GM18498 (cell line): Measurements from ENCODE around the gene ARL4A.

Experiments used
- ATAC-seq: cut with Tn5 transposase; IDR thresholded peaks from one replicate; pipeline ENCODE4 v1.9.1; 2021; ENCODE audit warnings: mild to moderate bottlenecking, moderate library complexity; ENCODE audit not compliant: unreplicated experiment

Gene ARL4A

DNA sequence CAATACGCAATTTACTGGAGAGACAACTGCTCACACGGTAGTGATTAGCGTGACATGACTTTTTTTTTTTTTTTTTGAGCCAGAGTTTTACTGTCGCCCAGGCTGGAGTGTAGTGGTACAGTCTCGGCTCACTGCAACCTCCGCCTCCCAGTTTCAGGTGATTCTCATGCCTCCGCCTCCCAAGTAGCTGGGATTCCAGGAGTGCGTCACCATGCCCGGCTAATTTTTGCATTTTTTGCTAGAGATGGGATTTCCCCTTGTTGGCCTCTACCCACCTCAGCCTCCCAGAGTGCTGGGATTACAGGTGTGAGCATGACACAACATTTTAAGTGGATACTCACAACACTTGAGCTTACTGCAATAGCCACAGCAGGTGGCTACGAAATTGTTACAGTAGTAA lies 11.9 kb downstream of the ARL4A start:
- no peak for ATAC-seq

DNA sequence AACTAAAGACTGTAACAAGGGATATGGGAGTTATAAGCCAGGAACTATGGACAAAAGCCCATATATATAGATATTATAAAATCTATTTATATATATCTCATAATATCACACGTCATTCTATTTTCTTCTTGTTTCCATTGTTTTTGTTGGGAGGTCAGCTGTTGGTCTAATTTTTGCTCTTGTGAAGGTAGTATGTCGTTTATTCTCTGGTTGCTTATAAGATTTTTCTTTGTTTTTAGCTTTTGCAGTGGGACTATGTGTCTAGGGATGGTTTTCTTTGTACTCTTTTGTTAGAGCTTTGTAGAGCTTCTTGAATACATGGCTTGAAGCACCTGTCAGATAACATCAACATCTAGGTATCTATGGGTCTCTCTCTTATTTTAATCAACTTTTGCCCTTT lies 14.0 kb downstream of the ARL4A start:
- ATAC-seq: no peak

- no peak for ATAC-seq
Measured at GRCh38 chr7:12703881-12704280, 16.4 kb downstream of the ARL4A start.

- no peak for ATAC-seq
Measured at GRCh38 chr7:12705878-12706277, 18.4 kb downstream of the ARL4A start.

DNA sequence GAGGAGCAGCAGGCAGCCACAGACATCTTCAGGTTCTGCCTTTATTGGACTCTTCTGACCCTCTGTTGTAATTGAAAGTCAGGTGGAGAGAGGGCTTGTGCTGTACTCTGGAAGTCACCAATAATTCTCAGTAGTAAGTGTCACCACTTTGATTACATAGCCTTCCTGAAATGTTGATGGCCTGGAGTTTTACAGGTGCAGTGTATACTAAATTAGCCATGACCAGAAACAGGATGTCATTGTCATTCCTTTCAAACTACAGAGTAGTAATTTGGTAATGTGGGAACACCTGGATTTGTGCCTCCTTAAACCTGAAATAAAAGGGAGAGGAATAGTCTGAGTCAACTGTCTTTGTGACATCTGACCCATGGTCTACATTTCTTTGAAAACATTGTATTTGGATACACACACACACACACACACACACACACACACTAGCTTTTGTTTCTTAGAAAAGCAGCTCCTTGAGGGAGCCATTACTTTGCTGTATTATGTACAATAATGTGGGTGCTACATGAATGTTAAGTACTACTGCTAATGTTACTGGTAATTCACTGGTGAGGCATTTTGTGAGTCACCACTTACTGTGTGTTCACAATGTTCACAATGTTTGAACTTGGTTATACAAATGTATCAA lies 19.6 kb downstream of the ARL4A start:
- no peak for ATAC-seq

DNA sequence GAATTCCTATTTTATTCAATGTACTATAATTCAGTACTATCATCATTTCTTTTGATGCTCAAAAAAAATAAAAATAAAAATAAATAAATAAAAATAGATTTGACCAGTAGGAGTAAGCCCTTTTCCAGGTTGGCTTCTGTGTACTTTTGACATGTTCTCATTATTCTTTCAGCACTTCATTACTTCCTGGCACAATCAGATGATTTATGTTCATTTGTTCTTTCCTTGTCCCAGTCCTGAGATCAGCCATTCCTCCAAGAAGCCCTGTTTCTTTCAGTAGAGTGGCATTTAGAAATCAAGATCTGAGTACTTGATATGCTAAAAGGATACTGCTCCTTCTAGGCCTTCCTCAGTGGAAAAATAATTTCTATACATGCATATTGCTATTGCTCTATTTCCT lies 20.9 kb downstream of the ARL4A start:
- no peak for ATAC-seq

GRCh38 chr7:12709726-12710502 lies 22.5 kb downstream of the ARL4A start:
- ATAC-seq: no peak

DNA sequence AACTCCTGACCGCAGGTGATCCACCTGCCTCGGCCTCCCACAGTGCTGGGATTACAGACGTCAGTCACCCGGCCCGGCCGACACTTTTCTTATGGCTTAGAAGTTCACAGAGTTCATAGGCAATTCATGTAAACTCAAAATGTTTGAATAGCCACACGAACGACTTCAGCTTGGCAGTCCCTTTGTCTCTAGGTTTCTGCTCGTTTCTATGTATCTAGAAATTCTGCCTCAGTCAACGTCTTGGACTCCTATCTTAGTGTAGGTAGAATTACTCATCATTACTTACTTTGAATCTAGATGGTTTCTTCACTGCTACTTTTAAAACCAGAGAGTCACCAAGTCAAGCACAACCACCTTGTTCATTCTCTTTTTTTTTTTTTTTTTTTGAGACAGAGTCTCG lies 23.7 kb downstream of the ARL4A start:
- no peak for ATAC-seq

DNA sequence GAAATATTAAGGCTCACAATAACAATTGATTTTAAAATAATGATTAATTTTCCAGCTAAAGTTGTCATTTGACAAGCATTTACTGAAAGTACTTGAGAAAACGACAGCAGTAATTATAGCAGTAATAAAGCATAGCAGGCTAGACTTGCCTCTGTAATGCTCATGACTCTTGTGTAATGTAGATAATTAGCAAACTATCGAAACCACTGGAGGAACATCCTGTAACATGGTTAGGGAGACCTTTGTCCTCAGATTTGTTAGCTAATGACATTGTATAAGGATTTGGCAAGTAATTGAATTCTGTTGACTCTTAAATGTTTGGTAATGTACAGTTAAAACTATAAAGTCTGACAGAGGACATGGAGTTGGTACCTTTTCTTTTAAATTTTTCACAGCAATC lies 24.8 kb downstream of the ARL4A start:
- no peak for ATAC-seq

- ATAC-seq: no peak
Measured at GRCh38 chr7:12713625-12714378, 26.4 kb downstream of the ARL4A start.

DNA sequence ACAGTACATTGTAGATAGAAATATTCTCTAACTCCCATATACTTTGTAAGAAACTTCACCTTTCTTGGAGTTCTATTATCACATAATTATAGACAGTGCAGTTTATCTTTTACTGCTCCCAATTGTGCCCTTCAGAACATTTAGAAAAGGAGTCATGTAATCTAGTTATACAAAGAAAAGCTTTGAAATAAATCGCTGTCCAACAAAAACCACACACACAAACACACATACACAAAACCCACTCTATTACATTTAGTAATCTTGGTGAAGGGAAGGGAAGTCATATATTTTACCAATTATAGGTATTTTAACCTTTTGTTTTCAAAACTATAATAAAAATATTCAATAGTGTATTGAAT lies 26.9 kb downstream of the ARL4A start:
- no peak for ATAC-seq

DNA sequence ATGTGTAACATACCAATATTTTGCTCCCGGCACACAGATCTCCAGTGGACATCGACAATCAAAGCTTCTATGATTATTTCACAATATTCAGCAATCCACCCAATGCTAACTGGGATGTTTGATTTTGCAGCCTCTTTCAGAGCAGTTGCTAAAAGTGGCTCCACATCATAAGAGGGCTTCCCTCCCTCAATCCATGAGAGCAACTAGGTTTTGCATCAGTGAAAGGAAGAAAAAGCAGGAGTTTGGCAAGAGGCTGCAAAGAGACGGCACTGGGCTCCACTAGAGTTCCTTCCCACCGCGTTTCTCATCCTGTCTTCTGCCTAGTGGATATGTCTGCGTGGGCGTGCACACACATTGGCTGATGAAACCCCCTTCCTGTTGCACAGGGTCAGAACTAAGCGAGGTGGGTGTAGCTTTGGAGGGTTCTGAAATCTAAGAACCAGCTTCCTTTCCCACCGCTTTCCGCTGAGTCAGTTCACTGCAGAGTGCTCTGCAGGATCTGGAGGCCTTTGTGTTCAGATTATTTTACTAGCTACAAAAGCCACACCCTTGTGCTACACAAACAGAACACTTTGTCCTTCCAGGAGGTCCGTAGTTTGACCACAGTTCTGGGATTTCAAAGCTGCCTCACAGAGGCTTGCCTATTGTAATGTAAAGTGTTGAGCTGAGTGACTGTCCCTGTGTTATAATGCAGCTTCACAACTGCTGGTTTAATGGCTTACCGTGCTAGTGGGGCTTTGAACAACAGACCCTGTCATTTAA lies 28.1 kb downstream of the ARL4A start:
- ATAC-seq: no peak

DNA sequence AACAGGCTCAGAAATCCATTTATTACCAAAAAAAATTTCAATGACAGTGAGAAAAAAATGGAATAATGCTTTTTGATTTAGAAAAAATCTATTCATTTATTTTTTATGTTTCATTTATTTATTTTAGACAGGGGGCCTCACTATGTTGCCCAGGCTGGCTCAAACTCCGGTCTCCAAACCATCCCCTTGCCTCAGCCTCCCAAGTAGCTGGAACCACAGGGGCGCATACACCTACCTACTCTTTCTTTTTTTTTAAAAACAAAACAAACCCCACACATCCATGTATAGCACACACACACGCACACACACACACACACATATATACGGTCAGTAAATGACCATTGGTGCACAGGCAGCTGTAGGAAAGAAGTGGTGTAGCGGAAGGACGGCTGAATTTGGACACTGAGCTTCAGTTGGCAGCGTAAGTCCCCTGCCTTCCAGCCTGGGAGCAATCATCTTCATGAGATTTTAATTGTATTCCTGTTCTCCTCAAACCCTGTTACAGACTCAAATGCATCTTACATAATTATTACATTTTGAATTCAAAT lies 28.8 kb downstream of the ARL4A start:
- no peak for ATAC-seq

DNA sequence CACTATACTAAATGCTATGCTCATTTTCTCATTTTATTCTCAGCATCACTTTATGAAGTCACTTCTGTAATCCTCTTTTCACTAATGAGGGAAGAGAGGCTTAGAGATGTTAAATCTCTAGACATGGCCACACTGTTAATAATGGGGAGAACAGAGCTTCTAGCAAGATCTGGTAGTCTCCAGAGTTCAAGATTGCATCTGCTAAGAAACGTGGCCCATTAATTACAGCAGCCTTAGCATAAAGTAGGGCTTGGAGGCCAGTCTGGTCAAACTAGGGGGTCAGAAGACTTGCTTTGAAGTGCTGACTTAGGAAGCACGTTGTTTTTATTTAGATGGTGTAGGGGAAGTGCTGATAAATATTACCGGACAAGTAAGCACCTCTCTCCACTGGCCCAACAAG lies 29.3 kb downstream of the ARL4A start:
- ATAC-seq: no peak

DNA sequence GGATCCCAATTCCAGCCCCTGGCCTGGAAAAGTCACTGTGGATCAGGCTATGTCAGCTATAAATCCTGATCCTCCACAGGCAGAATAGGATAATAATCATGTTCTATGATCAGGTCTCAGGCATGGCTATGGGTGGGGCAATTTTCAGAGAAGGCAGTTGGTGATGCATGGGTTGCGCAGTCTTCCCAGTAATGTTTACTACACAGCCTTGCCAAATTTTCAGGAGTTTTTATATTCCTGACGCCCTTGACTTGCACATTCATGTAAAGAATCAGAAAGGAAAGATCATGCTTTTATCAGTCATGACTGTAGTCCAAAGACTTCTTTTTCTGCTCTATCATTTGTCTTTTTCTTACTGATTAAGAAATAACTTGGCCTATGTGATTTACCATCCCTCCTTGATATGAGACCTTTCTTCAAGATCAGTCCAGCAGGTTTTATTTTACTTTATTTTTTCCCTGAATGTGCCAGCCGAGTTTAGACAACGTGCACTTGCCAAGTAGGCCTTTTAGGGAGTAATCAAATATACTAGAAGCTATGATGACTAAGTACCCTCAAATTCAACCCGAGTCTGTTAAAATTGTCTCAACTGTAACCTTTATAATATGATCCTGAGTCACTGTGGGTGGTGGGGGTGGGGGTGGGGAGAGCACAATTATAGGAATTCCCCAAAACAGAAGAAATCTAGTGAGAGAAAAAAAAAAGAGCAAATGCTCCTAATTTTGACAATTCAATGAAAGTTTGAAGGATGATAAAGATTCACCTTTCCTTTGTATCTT lies 31.9 kb downstream of the ARL4A start:
- ATAC-seq: no peak

DNA sequence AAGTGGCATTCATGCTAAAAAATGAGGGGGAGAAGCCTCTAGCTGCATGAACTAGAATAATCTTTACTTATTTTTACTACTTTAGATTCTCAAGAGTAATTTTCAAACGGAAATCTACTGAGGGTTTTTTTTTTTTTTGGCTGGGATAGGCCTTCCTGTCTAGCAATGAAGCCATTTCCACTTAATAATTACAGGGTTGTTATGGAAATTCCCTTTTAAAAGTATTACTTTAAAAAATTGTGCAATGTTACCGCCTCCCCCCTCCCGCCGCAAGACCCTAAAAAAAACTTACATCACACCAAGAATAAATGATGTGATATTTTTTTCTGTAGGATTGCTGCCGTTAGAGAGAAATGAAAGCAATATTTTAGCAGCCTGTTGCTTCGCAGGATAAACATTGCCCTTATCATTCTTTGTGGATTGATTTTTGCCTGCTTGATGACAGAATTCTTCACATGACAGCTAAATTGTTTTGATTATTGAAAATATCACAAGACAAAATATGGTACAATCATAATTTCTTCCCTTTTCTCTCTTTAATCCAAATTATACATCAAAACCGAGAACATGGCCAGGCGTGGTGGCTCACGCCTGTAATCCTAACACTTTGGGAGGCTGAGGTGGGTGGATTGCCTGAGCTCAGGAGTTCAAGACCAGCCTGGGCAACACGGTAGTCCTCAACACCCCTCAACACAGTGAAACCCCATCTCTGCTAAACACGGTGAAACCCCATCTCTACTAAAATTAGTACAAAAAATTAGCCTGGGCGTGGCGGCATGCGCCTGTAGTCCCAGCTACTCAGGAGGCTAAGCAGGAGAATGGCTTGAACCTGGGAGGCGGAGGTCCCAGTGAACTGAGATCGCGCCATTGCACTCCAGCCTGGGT lies 32.8 kb downstream of the ARL4A start:
- ATAC-seq: no peak

DNA sequence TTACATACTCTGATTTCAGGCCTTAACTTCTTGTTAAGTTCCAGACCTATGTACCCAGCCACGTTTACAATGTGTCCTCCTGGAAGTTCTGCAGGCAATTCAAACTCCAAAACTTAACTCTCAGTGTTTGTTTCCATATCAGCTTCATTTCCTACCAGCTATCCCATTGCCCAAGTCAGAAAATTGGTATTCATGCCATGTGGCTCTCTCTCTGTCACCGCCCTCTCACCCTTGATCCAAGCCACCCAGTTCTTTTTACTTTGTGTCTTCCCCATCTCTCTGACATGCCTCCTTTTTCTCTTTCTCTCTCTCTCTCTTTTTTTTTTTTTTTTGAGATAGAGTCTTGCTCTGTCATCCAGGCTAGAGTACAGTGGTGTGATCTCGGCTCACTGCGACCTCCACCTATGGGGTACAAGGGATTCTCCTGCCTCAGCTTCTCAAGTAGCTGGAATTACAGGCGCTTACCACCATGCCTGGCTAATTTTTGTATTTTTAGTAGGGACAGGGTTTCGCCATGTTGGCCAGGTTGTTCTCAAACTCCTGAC lies 33.9 kb downstream of the ARL4A start:
- ATAC-seq: no peak

DNA sequence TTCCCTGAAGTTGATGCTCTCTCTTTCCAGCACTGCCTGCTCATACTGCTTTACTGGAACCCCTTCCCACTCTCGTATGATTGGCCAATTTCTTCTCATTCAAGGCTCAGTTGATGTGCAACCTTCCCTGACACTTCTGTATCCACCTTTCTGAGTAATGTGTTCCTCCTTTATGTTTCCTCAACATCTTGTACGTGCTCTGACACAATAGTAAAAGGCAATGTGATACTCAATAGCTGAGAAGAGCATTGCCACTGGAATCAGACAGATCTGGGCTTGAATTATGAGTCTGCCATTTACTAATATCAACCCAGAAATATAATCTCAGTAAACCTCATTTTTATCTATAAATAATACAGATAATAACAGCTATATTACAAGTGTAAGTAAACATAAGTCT lies 34.7 kb downstream of the ARL4A start:
- ATAC-seq: no peak
